ENCODE results near the gene GOLGA7B.

The GOLGA7B gene

DNA sequence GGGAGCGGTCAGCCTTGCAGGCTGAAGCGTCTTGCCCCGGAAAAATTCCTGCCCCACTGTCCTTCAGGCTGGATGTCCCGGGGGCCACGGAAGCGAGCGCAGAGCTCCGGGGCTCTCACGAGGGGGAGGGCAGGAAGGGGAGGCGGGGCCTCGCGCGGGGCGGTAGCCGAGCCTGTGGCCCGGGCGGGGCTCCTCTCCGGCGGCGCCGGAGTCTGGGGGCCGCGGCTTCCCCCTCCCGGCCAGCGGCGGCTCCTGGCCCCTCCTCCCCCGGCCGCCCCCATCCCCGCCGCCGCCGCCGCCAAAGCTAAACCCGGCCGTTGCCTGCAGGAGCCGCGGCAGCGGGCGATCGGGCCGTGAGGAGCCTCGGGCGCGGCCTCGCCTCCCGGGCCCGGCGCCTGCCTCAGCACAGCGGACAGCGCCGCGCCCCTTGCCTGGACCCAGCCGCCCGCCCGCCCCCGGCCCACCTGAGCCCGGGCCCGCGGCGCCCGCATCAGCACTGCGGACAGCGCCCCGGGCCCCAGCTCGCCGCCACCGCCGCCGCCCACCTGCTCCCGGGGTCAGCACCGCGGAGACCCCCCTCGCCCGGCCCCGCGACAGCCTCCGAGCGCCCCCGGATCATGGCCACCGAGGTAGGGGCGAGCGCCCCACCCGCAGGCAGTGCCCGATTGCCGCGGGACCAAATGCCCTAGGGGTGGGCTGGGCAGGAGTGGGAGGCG, at the start of gene GOLGA7B:
Gene GOLGA7B (plus strand): TSS at position 157 of the 716 bp plus-strand sequence. CDS start 461 bp downstream, at position 618.
- peak within 1 kb of the TSS; percentile 82 for H3K4me3 Mint-ChIP-seq
- DNase-seq (ENCODE audit: low spot score in 2 of 2) (peak; percentile 39 to 42), ATAC-seq (replicated peaks; ENCODE audit: extremely low read depth, poor library complexity, severe bottlenecking) (peak; percentile 77)
- no peaks in the 10 kb centered on the region for H3K9me3 Mint-ChIP-seq
- H3K4me1 Mint-ChIP-seq = peaks cover 37% of the 10 kb centered on the region
- no peaks in the 10 kb centered on the region for H3K27me3 Mint-ChIP-seq
- H3K27ac Mint-ChIP-seq (ENCODE audit: low read depth) = peak within 1 kb of the TSS; percentile 29
- peaks cover 3% of the 10 kb centered on the region for H3K36me3 Mint-ChIP-seq (ENCODE audit: insufficient read depth)

DNA sequence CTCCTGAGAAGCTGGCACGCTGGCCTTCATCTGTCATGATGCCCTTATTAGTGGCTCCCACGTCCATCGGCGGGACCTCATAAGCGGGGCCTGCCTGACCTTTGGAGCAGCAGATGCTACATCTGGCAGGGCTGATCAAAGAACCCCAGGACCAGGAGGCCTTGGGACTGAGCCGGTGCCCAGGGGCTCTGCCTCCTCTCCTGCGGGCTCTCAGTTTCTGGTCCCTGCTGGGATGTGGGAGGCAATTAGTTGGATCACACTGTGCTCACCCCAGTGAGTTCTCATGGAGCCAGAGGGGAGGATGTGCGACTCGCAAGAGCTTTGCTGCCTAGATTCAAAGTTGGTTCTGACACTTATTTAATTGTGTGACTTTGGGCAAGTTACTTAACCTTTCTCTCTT, 49.2 kb upstream of the GOLGA7B start:
- no peak for DNase-seq (ENCODE audit: low spot score in 2 of 2)
- Mint-ChIP-seq H3K36me3 (ENCODE audit: insufficient read depth) (no peaks in the 10 kb centered on the region), H3K27me3 (no peaks in the 10 kb centered on the region), H3K4me1 (peaks cover 16% of the 10 kb centered on the region), H3K9me3 (peaks cover 6% of the 10 kb centered on the region), H3K27ac (ENCODE audit: low read depth) (no peak overlapping the region), H3K4me3 (no peak overlapping the region)
- no peak for ATAC-seq (replicated peaks; ENCODE audit: extremely low read depth, poor library complexity, severe bottlenecking)

DNA sequence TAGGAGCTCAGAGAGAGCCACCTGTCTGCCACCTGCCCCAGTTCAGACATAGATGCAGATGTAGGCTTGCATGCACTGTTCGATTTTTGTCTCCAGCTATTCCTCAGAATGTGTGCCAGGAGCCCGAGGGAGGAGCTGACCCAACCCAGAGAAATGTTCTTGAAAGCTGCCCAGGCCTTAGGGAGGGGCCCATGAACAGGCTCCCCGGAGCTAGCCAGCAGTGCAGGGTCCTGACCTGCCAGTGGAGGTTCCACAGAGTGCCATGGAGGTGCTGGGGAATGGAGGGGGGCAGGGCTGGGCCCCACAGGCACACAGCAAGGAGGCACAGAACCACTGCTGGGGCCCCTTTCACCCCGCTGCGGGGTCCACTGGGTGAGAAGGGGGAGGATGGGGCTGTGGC, 48.2 kb upstream of the GOLGA7B start:
- no peak overlapping the region for H3K4me3 Mint-ChIP-seq
- H3K4me1 Mint-ChIP-seq = peaks cover 12% of the 10 kb centered on the region
- H3K36me3 Mint-ChIP-seq (ENCODE audit: insufficient read depth) = no peaks in the 10 kb centered on the region
- no peak for ATAC-seq (replicated peaks; ENCODE audit: extremely low read depth, poor library complexity, severe bottlenecking)
- no peak overlapping the region for H3K27ac Mint-ChIP-seq (ENCODE audit: low read depth)
- peaks cover 6% of the 10 kb centered on the region for H3K9me3 Mint-ChIP-seq
- H3K27me3 Mint-ChIP-seq = no peaks in the 10 kb centered on the region
- DNase-seq (ENCODE audit: low spot score in 2 of 2) = no peak

DNA sequence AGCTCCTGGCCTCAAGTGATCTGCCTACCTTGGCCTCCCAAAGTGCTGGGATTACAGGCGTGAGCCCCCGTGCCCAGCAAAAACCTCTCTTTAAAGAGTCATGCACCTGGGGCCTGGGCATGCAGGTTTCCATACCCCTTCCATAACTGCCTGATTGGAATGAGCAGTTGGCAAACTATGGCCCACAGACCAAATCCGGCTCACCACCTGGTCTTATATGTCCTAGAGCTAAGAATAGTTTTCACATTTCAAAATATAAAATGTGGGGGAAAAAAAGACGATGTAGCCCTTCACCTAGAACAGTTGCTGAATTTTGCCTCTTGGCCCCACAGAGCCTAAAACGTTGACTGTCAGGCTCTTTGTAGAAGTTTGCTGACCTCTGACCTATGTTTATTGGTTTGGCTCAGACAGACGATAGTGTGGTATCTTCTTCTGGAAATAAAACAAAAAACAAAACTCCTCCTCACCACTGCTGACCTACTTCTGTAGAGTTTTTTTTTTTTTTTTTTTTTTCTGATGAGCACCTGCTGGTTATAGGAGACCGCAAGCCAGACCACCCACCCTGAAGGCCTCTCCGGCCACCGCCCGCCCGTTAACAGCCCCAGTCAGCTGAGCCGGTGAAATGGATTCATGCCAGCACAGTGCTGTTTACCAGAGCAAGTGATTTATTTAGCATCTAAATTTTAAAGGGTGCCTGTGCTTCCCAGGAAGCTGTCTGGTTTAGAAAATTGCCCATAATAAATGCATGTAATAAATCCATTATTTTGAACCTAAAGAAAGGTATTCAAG, 44.4 kb upstream of the GOLGA7B start:
- no peak for DNase-seq (ENCODE audit: low spot score in 2 of 2)
- H3K9me3 Mint-ChIP-seq = no peaks in the 10 kb centered on the region
- no peak overlapping the region for H3K27ac Mint-ChIP-seq (ENCODE audit: low read depth)
- H3K4me1 Mint-ChIP-seq = no peaks in the 10 kb centered on the region
- no peaks in the 10 kb centered on the region for H3K36me3 Mint-ChIP-seq (ENCODE audit: insufficient read depth)
- no peak for ATAC-seq (replicated peaks; ENCODE audit: extremely low read depth, poor library complexity, severe bottlenecking)
- H3K27me3 Mint-ChIP-seq = no peaks in the 10 kb centered on the region
- H3K4me3 Mint-ChIP-seq = no peak overlapping the region

DNA sequence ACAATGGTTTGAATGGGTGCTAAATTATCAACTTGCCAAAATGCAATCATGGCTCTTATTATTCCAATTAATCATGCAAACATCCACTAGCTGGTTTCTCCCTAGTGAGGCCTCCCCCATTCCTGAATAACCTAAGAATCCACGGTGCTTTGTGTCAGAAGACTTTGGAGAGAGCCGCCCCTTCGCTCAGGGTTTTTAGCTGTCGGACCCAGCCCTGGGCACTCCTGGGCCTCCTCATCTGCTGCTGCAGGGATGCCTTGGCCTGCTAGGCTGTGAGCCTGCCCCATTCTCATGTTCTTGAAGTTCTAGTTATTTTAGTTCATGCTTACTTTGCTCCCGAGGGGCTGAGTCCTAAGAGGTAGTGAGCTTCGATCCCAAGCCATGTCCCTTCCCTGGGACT, 43.7 kb upstream of the GOLGA7B start:
- H3K4me3 Mint-ChIP-seq = no peak overlapping the region
- H3K27me3 Mint-ChIP-seq = no peaks in the 10 kb centered on the region
- H3K36me3 Mint-ChIP-seq (ENCODE audit: insufficient read depth) = no peaks in the 10 kb centered on the region
- H3K9me3 Mint-ChIP-seq = no peaks in the 10 kb centered on the region
- H3K4me1 Mint-ChIP-seq = no peaks in the 10 kb centered on the region
- no peak for ATAC-seq (replicated peaks; ENCODE audit: extremely low read depth, poor library complexity, severe bottlenecking)
- DNase-seq (ENCODE audit: low spot score in 2 of 2) = no peak
- H3K27ac Mint-ChIP-seq (ENCODE audit: low read depth) = no peak overlapping the region

DNA sequence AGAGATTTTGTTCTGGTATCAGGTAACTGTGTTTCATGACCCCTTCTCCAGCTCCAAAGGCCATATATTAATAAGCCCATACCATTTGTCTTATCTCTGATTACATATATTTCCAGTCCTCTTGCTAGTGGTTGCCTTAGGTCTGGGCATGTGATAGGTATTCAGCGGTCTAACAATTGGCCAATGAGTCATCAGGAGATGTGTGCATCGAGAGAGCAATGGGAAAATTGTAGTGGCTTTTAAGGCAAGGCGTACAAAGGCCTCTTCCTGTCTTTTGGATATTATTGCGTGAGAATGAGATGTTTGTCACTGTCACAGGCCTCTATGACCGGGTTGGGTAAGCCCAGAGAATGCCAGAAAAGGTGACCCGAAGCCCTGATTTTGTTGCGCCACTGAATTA, 39.2 kb upstream of the GOLGA7B start:
- H3K4me3 Mint-ChIP-seq = no peak overlapping the region
- H3K4me1 Mint-ChIP-seq = no peaks in the 10 kb centered on the region
- ATAC-seq (replicated peaks; ENCODE audit: extremely low read depth, poor library complexity, severe bottlenecking) (no peak), DNase-seq (ENCODE audit: low spot score in 2 of 2) (no peak)
- peaks cover 3% of the 10 kb centered on the region for H3K36me3 Mint-ChIP-seq (ENCODE audit: insufficient read depth)
- H3K9me3 Mint-ChIP-seq = no peaks in the 10 kb centered on the region
- no peak overlapping the region for H3K27ac Mint-ChIP-seq (ENCODE audit: low read depth)
- no peaks in the 10 kb centered on the region for H3K27me3 Mint-ChIP-seq

DNA sequence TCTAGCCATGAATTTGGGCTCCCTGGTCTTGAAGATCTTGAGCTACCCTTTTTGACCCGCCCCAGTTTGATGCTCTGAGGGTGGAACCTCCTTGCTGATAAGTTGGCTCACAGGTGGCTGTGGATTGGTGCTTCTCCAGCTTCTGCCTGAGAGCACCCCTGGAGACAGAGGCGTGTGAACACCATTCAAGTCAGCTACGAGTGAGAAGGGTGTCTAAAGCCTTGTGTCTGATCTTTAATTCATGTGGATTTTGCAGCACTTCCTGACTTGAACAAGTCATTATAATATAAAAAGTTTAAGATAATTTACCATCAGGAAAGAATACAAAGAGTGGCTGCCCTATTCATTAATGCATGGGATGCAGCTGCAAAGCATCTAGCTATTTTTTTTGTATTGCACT, 37.7 kb upstream of the GOLGA7B start:
- DNase-seq (ENCODE audit: low spot score in 2 of 2) (no peak), ATAC-seq (replicated peaks; ENCODE audit: extremely low read depth, poor library complexity, severe bottlenecking) (no peak)
- no peaks in the 10 kb centered on the region for H3K4me1 Mint-ChIP-seq
- H3K9me3 Mint-ChIP-seq = no peaks in the 10 kb centered on the region
- H3K36me3 Mint-ChIP-seq (ENCODE audit: insufficient read depth) = peaks cover 4% of the 10 kb centered on the region
- H3K27ac Mint-ChIP-seq (ENCODE audit: low read depth) = no peak overlapping the region
- no peak overlapping the region for H3K4me3 Mint-ChIP-seq
- H3K27me3 Mint-ChIP-seq = no peaks in the 10 kb centered on the region

DNA sequence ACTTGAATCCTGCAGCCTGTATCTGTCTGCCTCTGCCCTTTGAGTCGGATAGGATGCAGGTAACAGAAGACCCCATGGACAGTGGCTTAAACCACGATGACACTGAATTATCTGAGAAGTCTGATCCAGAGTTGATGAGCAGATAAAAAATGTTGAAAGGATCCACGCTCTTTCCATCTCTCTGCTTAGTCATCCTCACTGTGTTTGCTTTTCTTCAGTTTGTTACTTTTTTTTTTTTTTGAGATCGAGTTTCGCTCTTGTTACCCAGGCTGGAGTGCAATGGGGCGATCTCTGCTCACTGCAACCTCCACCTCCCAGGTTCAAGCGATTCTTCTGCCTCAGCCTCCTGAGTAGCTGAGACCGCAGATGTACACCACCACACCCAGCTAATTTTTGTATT, 36.9 kb upstream of the GOLGA7B start:
- no peak for ATAC-seq (replicated peaks; ENCODE audit: extremely low read depth, poor library complexity, severe bottlenecking)

DNA sequence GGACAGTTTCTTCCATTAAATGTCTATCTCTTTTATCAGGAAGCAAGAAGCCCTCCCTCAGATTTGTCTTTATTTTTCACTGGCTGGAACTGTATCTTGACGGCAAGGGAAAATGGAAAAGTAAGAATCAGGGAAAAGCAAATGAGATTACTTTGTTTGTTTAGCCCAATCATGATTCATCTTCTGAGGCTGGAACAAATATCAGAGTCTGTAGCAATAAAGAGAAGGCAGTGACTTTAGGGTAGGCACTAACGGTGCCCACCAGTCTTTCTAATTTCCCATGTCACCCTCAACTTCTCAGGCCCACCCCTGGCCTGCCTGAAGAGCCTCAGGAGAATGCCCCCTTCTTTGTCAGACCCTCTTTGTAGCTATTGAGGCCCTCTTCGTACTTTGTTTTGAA, 36.3 kb upstream of the GOLGA7B start:
- peaks cover 4% of the 10 kb centered on the region for H3K36me3 Mint-ChIP-seq (ENCODE audit: insufficient read depth)
- no peaks in the 10 kb centered on the region for H3K4me1 Mint-ChIP-seq
- no peak overlapping the region for H3K27ac Mint-ChIP-seq (ENCODE audit: low read depth)
- DNase-seq (ENCODE audit: low spot score in 2 of 2) = no peak
- no peaks in the 10 kb centered on the region for H3K9me3 Mint-ChIP-seq
- peaks cover 10% of the 10 kb centered on the region for H3K27me3 Mint-ChIP-seq
- no peak overlapping the region for H3K4me3 Mint-ChIP-seq
- ATAC-seq (replicated peaks; ENCODE audit: extremely low read depth, poor library complexity, severe bottlenecking) = no peak

More for the DNA sequence above, 36.9 kb upstream of the GOLGA7B start:
- no peak for DNase-seq (ENCODE audit: low spot score in 2 of 2)
- H3K4me3 Mint-ChIP-seq = no peak overlapping the region
- no peaks in the 10 kb centered on the region for H3K9me3 Mint-ChIP-seq
- peaks cover 6% of the 10 kb centered on the region for H3K27me3 Mint-ChIP-seq
- no peak overlapping the region for H3K27ac Mint-ChIP-seq (ENCODE audit: low read depth)
- no peaks in the 10 kb centered on the region for H3K4me1 Mint-ChIP-seq
- peaks cover 4% of the 10 kb centered on the region for H3K36me3 Mint-ChIP-seq (ENCODE audit: insufficient read depth)

DNA sequence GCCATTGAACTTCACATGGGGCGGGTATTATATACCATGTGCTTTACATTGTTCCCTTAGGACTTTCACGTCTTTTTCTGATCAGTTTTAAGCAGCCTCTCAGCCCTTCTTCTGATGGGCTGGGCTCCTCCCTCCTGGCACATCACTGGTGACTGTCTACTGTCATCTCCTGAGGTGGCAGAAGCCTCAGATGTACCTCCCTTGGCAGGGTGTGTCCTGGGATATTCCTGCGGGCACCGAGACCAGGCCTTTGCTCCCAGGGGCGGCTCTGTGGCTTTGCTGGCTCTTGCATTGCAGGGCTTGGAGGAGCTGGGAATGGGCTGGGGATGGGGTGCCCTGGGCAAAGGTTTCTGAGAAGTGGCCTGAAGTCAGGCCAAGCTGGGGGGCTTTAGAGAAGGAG, 34.6 kb upstream of the GOLGA7B start:
- H3K9me3 Mint-ChIP-seq = no peaks in the 10 kb centered on the region
- H3K4me3 Mint-ChIP-seq = no peak overlapping the region
- no peaks in the 10 kb centered on the region for H3K4me1 Mint-ChIP-seq
- DNase-seq (ENCODE audit: low spot score in 2 of 2) (no peak), ATAC-seq (replicated peaks; ENCODE audit: extremely low read depth, poor library complexity, severe bottlenecking) (no peak)
- peaks cover 4% of the 10 kb centered on the region for H3K36me3 Mint-ChIP-seq (ENCODE audit: insufficient read depth)
- peaks cover 19% of the 10 kb centered on the region for H3K27me3 Mint-ChIP-seq
- H3K27ac Mint-ChIP-seq (ENCODE audit: low read depth) = no peak overlapping the region

DNA sequence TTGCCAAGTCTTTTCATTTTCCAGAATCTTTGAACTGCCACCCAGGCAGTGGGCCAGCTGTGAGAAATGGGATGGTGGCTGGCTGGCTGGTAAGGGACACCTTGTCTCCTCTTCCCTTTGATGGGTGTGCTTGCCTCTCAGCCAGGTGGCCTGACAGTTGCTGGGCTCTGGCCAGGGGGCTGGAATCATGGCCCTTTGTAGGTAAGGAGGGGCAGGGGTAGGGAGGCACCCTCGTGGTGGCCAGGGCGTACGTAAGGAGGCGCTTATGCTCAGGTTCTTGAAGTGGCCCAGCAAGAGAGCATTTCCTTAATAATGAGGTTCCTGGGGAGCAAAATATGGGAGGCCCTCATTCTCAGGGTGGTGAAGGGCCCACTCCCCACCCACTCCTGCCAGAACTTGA, 33.0 kb upstream of the GOLGA7B start:
- no peak for DNase-seq (ENCODE audit: low spot score in 2 of 2)
- Mint-ChIP-seq H3K27ac (ENCODE audit: low read depth) (no peak overlapping the region), H3K36me3 (ENCODE audit: insufficient read depth) (peaks cover 4% of the 10 kb centered on the region), H3K4me3 (no peak overlapping the region), H3K4me1 (no peaks in the 10 kb centered on the region), H3K9me3 (no peaks in the 10 kb centered on the region), H3K27me3 (peaks cover 24% of the 10 kb centered on the region)
- ATAC-seq (replicated peaks; ENCODE audit: extremely low read depth, poor library complexity, severe bottlenecking) = no peak

DNA sequence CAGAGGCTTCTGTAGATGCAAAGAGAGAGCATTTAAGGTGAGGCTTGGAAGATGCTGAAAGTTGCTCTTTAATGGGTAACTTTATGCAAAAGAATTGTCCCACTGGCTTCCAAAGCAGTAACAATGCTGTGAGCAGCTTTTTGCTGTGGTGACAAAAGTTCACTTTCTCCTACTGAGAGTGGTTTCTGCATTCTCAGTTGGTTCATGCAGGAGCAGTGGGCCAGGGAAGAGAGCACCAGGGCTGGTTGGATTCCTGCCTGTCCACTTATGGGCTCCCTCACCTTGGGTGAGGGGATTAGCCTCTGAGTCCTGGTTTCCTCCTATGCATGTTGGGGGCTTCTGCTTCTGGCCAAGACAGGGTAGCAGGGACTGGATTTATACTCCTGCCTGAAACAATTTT, 31.1 kb upstream of the GOLGA7B start:
- H3K4me3 Mint-ChIP-seq = no peak overlapping the region
- H3K27me3 Mint-ChIP-seq = peaks cover 28% of the 10 kb centered on the region
- no peak overlapping the region for H3K27ac Mint-ChIP-seq (ENCODE audit: low read depth)
- H3K4me1 Mint-ChIP-seq = no peaks in the 10 kb centered on the region
- no peaks in the 10 kb centered on the region for H3K9me3 Mint-ChIP-seq
- ATAC-seq (replicated peaks; ENCODE audit: extremely low read depth, poor library complexity, severe bottlenecking) (no peak), DNase-seq (ENCODE audit: low spot score in 2 of 2) (no peak)
- H3K36me3 Mint-ChIP-seq (ENCODE audit: insufficient read depth) = peaks cover 3% of the 10 kb centered on the region

DNA sequence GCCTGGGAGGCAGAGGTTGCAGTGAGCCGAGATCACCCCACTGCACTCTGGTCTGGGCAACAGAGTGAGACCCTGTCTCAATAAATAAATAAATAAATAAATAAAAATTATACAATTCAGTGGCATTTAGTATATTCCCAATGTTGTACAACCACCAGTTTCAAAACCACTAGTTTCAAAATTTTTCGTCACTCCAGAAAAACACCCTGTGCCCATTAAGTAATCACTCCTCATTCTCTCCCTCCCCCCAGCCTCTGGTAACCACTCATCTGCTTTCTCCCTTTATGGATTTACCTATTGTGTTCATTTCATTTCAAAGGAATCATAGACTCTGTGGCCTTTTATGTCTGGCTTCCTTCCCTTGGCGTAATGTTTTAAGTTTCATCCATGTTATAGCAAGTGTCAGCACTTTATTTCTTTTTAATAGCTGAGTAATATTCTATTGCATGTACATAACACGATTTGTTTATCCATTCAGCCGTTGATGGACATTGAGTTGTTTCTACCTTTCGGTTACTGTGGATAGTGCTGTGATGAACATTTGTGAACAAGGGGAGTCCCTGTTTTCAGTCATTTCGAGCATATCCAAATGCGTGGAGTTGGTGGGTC, 29.4 kb upstream of the GOLGA7B start:
- Mint-ChIP-seq H3K4me3 (no peak overlapping the region), H3K36me3 (ENCODE audit: insufficient read depth) (peaks cover 5% of the 10 kb centered on the region), H3K4me1 (no peaks in the 10 kb centered on the region), H3K9me3 (no peaks in the 10 kb centered on the region), H3K27ac (ENCODE audit: low read depth) (no peak overlapping the region), H3K27me3 (peaks cover 28% of the 10 kb centered on the region)
- ATAC-seq (replicated peaks; ENCODE audit: extremely low read depth, poor library complexity, severe bottlenecking) (no peak), DNase-seq (ENCODE audit: low spot score in 2 of 2) (no peak)
